ENCODE measurements around the gene ARID3B.

GRCh38 chr15:74625693-74626092 is 84.7 kb downstream of the ARID3B start:
- TF ChIP-seq REST (IDR thresholded peaks at IDR 0.05; ENCODE audit: insufficient read depth in 1 of 2, low read depth in 2 of 2, low read length in 1 of 2) = no peak
- TF ChIP-seq CTCF (IDR thresholded peaks at IDR 0.05) = no peak

Data from Panc1 (cell line).